Activated CD4-positive, CD25-positive, alpha-beta regulatory T cell (primary cell): ENCODE results near the gene SREBF1.

Source experiments
- DNase-seq, 4 experiments: peaks; one replicate each; lab custom pipeline; 2025; lab: John Stamatoyannopoulos, UW

SREBF1 gene

DNA sequence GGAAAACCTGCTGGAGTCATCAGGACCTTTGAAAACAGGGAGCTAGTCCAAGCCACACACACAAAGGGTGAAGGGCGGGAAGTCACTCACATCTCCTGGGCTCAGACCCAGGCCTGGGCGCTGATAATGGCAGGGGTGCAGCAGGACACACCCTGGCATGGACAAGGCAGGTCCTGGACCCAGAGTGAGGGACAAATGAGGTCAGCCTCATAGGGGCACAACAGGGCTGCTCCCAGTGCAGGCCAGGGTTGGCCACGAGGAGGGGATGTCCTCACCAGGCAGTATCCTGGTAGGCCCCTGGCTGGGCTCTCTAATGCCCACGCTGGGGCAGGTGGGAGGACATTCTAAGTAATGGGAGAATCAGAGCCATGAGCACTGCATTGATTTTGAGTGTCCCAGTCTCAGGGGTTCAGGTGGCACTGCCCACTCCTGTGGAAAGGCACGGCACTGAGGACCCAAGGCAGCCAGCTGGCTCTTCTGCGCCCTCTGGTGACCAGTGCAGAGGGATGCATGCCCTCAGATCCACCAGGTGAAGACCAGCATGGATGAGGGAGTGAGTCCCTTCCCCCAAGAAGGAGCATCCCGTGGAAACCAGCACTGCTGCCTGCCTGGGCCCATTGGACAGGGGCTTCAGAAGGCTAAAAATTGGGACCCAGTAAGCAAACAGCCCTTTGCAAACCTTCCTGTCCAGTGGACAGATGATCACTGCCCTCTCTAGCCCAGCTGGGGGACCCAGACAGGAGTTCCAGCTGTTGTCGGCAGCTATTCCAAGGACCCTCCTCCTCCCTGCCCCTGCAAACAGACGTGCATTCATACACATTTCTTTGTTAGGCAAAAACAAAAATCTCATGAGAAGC lies 23.4 kb upstream of the SREBF1 start:
- DNase-seq: peak; percentile 20 to 43 (median 34)

DNA sequence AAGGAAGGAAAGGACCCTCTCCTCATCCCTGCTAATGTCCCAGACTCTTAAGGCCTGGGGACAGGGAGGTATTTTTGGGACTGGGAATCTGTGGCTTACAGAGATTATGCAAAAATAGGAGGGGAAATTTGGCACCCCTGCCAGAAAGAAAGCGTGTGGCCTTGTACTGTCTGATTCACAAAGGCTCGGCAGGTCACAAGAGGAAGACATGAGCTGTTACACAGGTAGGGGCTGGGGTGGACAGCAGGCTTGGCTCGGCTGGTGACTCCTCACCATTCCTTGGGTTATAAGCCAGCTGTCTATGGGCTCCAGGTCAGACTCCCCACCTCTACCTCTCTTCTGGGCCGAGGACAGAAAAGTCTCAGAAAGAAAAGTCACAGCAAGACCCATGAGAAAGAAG lies 20.7 kb upstream of the SREBF1 start:
- DNase-seq: no peak

DNA sequence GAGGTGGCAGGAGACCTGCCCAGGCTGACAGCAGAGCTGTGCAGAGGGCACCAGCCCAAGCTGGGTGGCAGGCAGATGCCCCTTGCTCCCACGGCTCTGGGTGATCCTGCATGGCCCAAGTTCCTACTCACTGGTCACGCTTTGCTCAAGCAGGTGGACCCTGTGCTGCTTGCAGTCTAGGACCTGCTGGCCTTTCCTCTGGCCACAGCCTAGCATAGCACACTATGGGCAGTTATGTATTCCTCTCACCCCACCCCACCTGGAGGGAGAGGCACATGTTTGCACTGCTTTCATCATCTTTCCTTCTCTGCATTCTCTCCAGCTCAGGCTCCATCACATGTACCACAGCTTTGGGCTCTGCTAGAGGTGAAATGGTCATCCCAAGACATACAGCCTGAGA lies 19.6 kb upstream of the SREBF1 start:
- DNase-seq: no peak

DNA sequence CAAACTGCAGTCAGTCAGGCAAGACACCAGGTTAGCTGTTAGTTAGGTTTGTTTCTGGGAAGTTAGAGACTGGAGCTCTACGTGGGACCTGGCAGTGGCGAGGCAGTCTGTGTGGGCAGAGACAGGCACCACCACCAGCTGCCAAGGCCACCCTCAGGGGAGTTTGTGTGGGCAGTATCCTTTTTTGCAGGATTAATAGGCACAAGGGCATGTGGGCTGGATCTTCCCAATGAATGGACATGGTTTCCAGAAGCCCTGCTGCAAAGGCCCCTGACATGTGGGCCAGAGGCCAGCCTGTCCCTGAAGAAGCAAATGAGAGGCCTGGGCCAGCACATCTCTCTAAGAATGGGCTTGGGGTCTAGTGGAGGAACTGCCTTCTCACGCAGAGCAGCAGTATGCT lies 19.2 kb upstream of the SREBF1 start:
- DNase-seq: no peak

DNA sequence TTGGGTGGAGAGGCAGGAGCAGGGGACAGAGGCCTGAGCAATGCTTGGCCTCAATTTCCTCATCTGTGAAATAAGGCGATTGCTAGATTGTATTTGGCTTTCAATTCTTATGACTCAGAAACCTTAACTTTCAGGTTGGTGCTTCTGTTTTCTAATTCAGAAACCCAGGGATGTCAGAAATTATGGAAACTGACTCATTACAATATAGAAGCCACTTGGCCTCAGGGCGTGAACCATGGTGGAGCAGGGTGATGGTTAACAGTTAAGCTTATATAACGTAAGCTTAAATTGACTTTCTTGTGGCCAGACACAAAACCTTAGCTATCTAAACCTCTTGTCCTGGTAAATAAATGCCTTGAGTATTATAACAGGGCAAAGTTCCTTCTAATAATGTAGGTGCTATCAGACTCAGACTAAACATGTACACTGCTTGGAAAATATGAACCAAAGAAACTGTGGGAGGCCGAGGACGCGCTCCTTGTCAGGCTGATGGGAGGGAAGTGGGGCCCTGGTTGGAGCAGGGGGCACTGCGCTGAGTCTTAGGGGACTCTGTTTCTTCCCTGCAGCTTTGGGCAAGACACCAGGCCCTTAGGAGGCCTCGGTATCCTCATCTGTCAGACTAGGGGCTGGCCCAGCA lies 17.1 kb upstream of the SREBF1 start:
- DNase-seq: no peak

DNA sequence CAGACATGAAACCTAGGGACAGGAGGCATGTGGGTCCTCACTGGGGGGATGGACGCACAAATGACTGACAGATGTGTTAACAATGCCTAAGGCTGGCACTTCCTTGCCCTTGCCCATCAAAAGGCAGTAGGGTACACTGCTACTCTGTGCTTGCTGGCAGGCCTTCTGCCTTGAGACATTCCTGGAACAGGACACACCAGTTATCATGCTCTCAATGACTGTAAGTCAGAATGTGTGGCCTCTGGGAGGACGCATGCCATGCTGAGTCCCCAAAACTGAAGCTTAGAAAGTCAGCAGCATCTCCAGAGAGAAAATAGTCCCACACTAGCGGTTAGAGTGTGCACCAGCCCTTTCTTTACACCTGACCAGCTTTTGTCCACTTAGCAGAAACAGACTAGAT lies 16.1 kb upstream of the SREBF1 start:
- DNase-seq: no peak

DNA sequence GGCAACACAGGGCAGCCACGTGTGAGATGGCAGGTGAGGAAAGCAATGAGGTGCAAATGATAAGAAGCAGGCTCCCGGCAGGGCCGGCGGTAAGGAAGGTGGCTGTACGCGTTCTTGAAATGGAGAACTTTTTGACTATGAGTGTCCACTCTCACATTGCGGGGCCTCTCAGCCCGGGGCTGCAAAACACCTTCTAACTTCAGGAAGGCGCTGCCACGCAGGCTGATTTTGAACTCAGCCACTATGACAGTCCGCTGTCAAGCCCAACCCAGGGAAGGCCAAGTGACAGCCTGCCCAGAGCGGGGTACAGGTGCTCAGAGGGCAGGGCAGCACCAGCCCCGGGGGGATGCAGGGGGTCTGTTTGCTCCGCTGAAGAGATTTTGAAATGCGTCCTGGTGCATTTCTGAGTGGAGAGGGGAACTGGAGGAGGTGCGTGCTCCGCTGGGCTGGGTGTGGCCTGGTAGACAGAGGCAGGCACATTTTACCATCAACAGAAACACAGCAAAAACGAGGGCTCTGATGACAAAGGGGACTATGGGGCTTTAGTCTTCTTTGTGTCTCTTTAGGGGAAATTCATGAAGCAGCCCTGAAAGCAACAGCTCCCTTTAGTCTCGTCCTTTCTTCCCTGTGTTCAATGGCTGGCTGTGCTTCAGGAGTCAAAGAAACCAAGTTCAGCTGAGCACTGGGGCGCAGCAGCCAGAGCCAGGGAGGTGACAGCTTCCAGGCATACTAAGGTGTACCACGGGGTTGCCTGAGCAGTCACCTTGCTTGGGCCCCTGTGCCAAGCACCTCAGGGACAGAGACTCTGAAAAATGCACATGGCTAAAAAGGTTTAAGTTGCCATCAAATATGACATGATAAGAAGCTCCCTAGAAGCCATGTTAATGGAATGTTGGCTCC lies 14.6 kb upstream of the SREBF1 start:
- DNase-seq: no peak

DNA sequence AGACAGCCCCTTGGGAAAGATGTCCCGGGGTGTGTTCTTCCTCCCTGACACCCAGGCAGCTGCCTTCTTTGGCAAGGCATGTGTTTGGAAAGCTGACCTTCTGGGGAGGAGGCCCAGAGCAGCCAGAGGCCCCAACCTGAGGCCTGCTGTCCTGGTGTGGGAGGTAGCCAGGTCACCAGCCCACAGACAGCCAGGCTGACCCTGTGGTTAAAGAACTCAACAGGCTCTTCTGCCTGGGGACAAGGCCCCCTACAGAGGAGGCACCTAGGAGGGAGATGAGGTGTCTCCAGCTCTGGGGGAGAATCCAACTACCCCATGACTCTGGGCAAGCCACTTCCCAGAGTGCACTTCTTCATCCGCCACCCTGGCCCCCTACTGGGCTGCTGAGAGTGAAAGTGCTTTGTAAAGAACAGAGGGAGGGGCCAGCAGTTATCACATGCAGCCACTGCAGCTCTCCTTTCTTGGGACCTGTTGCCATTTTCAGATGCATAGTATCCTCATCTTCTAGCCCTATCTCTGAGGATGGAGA lies 13.1 kb upstream of the SREBF1 start:
- DNase-seq: peak in 3 of 4 experiments; percentile 19 to 43 (median 34)

DNA sequence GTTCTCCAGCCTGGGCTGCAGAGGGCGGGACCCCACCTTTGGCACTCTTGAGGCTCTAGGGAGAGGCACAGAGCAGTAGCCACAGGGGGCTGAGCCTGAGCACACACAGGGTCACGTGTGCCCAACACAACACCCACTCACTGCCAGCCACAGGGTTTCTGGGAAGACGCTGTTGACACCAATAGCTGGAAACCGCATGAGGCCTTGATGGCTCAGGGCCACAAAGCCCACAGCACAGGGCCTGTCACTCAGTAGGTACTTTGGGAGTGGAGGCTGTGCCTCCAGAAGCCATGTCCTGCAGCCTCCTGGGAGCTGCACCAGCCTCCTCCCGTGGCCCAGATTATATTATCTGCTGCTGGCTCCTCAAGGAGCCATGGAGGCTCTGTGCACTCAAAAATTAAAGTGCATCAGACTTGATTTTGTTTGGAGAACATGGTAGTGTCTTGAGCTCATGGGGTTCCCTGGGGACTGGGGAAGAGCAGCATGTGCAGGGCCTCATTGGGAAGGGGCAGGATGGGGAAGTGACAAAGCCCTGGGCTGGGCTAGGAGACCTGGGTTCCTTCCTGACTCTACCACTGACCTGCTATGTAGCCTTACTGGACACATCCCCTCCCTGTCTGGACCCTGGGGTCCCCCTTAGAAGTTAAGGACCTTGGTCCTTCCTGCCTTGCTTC lies 12.5 kb upstream of the SREBF1 start:
- peak; percentile 35 to 69 (median 52) for DNase-seq

DNA sequence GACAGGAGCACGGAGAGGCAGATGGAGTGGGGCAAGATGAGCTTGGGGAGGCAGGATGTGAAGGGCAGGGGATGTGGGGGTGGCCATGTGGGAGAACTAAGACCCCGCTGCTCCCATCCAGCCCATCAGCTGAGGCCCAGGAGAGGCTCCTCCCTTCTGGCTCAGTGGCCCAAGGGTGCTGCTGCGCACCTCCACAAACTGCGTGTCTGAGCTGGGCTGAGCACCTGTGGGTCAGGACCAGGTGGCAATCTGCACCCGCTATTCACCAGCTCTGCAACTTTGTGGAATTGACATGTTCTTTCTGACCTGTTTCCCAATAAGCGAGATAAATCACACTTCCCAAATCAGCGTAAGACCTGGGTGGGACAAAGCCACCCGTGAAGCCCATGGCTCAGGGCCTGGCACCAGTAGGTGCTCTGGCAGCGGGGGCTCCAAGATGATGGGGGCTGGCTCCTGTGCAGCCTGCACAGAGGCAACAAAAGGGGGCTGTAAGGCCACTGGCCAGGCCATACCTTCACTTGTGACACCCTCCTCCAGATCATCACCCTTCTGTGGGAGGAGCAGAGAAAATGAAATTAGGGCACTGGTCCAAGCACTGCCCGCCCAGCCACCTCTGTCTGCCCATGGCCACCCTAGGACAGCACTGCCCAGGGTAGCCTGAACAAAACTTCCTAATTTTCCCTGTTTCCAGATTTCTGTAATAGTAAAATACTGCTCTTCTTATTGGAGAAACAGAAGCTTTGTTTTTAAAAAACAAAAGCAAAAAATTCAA lies 11.7 kb upstream of the SREBF1 start:
- no peak for DNase-seq

DNA sequence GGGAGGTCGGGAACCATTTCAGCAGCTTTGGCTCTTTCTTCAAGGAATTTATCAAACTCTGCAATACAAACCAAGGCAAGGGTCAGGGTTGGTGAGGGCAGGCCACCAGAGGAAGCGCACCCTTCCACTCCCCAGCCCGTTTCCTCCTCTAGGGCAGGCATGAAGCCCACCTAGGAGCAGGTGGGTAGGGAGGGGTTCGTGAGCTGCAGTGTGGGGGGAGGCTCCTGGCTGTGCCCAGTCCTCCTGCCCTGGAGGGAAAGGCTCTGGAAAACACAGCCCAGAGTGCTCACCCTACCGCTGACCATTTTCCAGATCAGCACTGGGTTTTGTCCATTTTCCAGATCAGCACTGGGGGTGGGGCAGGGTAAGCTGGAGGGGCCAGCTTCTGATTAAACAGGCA lies 10.9 kb upstream of the SREBF1 start:
- no peak for DNase-seq

DNA sequence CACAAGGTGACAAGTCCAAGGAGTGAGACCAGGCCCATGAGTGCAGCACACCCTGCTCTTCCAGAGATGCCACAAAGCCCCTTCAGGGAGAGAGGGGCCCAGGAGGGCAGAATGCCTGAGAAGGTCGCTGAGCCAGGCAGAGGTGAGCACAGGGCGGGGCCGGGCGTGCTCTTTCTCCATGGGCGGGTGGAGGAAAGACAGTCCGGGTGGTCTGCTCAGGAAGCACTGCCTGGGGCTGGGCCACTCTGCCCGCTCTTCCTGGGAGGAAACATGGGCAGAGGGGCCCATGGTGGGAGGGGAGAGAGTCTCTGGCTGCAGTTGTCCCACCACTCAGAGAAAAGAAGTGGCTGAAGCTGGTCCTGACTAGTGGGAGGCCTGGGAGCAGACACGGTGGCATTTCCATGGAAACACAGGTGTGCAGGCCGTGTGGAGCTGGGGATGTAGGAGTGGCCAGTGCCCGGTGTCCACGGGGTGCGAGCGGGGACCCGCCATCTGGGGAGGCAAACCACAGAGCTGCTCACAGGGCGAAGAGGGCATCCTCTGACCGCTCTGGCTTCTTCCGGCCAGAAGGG lies 10.4 kb upstream of the SREBF1 start:
- DNase-seq: no peak

DNA sequence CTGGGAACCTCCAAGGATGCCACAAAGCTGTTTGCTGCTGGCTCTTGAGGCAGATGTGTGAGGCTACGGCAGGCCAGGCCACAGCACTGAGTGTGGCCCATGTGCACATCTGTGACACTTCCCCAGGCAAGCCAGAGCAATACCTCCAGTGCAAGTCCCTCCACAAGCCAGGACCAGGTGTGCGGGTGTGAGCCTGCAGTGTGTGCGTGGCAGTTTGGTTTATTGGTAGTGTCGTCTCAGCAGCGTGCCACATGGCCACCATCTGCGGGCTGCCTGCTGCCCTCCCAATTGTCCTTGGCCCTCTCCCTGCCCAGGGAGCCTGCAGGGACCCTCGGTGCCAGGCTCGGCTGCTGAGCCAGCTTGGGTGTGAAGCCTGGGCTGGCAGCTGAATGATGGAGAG lies 9.9 kb upstream of the SREBF1 start:
- DNase-seq: no peak

DNA sequence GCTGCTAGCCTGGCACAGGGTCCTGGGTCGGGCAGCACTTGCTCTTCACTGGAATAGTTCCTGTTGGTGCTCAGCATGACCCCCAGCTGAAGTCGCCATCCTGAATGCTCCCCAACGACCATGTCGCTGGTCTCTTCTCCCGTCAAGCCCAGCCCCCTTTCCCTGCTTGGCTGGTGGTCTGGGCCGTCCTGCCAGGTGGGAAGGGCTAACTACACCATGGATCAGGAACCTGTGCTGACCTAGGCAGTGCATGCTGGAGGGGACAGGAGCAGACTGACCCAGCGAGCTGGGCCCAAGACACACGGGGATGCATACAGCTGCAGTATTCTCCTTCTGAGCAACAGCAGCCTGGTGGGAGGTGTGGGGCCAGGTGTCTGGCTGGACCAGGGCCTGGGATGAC lies 9.2 kb upstream of the SREBF1 start:
- DNase-seq: no peak

DNA sequence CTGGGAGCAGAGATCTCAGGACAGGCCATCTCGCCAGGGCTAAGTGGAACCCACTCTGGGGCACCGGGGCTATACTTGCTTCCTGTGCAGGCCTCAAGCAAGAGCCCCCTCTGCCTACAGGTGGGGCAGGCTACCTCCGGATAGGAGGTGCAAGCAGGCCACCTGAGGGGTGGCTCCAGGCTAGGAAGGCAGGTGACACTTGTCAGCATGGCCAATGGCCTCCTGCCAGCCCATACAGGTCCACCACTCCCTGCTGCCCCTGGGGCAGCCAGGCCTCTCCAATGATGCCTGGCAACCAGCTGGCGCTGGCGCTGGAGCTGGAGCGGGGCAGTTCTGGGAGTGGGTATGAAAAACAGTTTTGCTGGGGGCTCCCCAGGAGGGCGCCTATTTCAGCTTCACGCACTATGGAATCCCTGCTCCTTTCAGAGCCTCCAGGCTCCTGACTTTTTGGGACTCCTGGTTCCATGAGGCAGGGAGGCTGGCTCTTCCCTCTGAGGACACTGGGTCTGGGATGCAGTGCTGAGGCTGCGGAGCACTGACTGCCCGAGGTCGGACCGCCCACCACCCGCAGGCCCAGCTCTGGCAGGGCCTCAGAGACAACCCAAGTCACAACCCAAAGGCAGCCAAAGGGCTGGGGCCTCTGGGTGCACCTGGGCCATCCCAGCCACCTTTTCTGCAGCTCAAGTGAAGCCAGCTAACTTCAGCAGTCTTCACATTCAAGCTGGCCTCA lies 8.4 kb upstream of the SREBF1 start:
- no peak for DNase-seq

DNA sequence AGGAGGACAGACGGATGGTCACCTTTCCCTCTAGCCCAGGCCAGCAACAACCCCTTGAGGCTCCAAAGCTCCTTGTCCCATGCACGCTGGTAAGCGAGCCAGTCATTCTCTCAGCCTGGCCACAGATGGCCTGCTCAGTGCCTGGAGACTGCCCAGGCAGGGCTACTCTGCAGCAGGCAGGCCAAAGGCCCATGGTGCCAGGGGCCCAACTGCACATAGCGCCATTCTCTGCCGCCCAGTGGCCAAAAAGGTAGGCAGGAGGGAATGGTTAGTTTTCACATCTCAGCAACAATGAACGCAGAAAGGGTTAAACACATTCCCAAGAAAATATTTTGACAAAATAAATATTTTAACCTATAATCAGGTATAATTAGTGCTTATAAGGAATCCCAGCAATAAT lies 7.7 kb upstream of the SREBF1 start:
- no peak for DNase-seq

DNA sequence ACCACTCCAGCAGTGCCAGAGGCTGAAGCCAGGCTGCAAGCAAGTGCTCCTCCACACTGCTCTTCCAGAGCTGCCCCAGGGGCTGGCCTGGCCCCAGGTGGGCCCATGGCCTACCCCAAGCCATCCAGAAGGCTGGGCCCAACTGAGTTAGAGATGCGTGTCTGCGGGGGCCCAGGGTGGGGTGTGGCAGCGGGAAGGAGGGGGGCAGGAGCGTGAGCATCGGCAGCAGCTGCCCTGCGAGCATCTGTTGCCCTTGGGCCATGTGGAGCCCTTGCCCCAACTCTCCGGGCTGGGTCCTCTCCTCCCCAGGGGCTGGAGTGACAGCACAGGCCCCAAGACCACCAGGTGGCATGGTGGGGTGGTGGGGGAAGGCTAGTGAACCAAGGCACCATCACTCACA lies 7.3 kb upstream of the SREBF1 start:
- no peak for DNase-seq

DNA sequence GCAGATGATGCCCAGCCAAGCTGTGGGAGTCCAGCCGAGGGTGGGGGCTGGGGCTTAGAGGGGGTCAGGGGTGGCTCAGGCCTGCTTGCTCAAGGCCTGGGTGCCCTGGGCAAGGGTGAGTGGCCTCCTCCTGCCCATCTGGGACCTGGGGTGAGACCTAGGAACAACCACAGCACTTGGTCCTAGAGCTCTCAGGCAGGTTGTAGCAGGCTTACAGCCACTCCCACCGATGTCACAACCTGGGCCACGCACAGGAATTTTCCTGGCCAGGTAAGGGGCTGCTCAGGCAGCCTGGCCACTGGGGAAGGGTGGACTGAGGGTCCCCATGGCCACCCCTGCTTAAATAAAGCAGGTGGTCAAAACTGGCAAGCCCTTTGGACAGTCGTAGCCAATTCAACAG lies 6.3 kb upstream of the SREBF1 start:
- DNase-seq: no peak

DNA sequence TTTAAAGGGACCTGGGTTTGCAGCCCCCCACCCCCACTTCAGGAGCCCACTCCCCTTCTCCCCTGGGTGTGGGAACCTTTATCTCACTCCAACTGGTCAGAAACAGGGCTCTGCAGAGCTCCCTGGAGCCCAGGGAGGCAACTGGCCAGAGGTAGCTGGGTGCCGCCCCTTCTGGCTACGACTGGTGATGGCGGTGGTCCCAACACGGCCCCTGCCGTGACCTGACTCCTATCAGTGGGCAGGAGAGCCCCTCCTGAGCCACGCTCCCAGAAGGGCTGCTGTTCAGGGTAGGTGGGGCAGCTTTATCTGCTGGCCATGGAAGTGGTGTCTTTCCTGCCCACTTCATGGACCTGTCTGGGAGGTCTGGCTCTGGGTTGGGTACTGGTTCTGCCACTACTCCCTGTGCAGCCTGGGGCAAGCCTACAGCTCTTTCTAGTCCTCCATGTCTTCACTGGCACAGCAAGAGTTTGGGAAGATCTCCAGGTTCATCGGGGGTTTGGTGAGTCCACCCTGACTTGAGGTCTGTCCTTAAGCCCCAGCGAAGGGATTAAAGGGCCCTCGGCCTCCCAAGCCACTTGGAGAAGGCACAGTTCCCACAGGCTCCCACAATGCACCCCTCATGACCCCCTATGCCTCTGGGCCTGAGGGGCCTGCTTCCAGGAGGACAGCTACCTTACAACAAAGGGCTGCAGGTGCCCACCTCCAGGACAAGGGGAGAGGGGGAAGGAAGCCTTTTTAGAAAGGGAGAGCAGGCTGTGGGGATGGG lies 5.5 kb upstream of the SREBF1 start:
- no peak for DNase-seq
